NB4 (cell line): Measurements from ENCODE around the gene KCTD3.

ENCODE experiments used
- DNase-seq: peaks from one replicate; pipeline ENCODE4 v3.0.0; 2010; ENCODE audit warnings: low read depth
- H3K4me3 ChIP-seq: one replicate; pipeline ENCODE4 v1.5.1; 2011; ENCODE audit warnings: mild to moderate bottlenecking, low read depth, low read length, moderate library complexity
- CTCF ChIP-seq: IDR thresholded peaks from one replicate; pipeline ENCODE4 v1.5.1; 2012; ENCODE audit warnings: low read depth, low read length
- MAX ChIP-seq: IDR thresholded peaks from 2 replicates; pipeline ENCODE4 v1.6.1; 2011; ENCODE audit warnings: low read depth, low read length
- MYC ChIP-seq: IDR thresholded peaks from 2 replicates; pipeline ENCODE4 v1.6.1; 2011; ENCODE audit warnings: low read depth, low read length
- POLR2A ChIP-seq: IDR thresholded peaks from 2 replicates; pipeline ENCODE4 v1.6.1; 2011; ENCODE audit warnings: mild to moderate bottlenecking; ENCODE audit not compliant: insufficient read length; ENCODE audit errors: extremely low read depth

KCTD3 gene

GRCh38 chr1:215566556-215567490 is at the start of gene KCTD3:
Gene KCTD3, plus strand, starts transcription at chr1:215567304. Its CDS starts 382 bp downstream, at chr1:215567686.
- peak; percentile 83 for DNase-seq
- peak within 1 kb of the TSS; percentile 89 for H3K4me3 ChIP-seq
- TF ChIP-seq MYC (peak; percentile 82), POLR2A (peak; percentile 31), CTCF (no peak), MAX (peak; percentile 58)

- no peak overlapping the region for H3K4me3 ChIP-seq
- TF ChIP-seq POLR2A (no peak), CTCF (no peak), MYC (no peak), MAX (no peak)
- DNase-seq, result peak; percentile 24
Measured at GRCh38 chr1:215517441-215517891, 49.6 kb upstream of the KCTD3 start.

- no peak for DNase-seq
- no peak overlapping the region for H3K4me3 ChIP-seq
- TF ChIP-seq POLR2A (no peak), MAX (no peak), MYC (no peak), CTCF (no peak)
Measured at GRCh38 chr1:215518594-215518993, 48.5 kb upstream of the KCTD3 start.

GRCh38 chr1:215521279-215521678 is 45.8 kb upstream of the KCTD3 start:
- H3K4me3 ChIP-seq, result no peak overlapping the region
- DNase-seq, result no peak
- no peak for TF ChIP-seq CTCF
- TF ChIP-seq MYC, result no peak
- no peak for TF ChIP-seq MAX

GRCh38 chr1:215523128-215523861 is 43.8 kb upstream of the KCTD3 start:
- no peak overlapping the region for H3K4me3 ChIP-seq
- no peak for DNase-seq
- TF ChIP-seq POLR2A, result no peak
- TF ChIP-seq MAX, result no peak
- TF ChIP-seq CTCF, result no peak
- TF ChIP-seq MYC, result no peak
